Measurements from ENCODE around the gene C1QB.

DNA sequence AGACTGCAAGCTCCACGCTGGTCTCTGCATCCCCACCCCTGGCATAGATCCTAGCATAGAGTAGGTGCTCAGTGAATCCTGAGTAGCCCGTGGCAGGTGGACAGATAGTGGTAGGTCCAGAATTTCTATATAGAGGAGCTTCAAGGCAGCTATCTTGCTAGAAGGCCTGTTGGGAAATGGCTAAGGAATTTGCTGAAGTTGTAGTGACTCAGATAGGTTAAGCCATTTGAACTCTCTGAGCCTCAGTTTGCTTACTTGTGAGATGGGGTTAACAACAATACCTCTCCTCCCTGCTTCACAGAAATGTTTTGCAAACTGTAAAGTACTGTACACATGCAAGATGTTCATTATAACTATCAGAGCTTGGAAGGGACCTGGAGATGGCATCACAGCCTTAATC is 34.2 kb downstream of the C1QB start:
- TF ChIP-seq CTCF (IDR thresholded peaks at IDR 0.05): no peak
- no peak for TF ChIP-seq POLR2A (IDR thresholded peaks at IDR 0.05)
- TF ChIP-seq POLR2AphosphoS5 (IDR thresholded peaks at IDR 0.05): no peak

Measured in prostate gland (tissue), 2 donors.